H1 (cell line): Measurements from ENCODE around the gene NPHP4. TPM values are rescaled to one million over a fixed set of nuclear protein-coding genes. Genes with fewer than 3 reads are reported as not detected.

Experiments used
- CTCF ChIA-PET: fragments of 300-600 bp; sonication (Branson Sonifier 250); formaldehyde crosslinking; loops from one replicate; lab custom pipeline; 2021; ENCODE audit not compliant: partially characterized antibody; lab: Charles Lee
- POLR2A ChIA-PET: fragments of 300-600 bp; sonication (Branson Sonifier 250); formaldehyde crosslinking; loops from one replicate; lab custom pipeline; 2021; ENCODE audit warnings: inconsistent platforms; ENCODE audit not compliant: partially characterized antibody; lab: Charles Lee
- DNase-seq, 2 experiments: peaks; one replicate each; pipeline versions ENCODE4 v3.0.0 to v3.0.0-alpha.2; 2010 to 2022; ENCODE audit warnings: low spot score in 2 of 2, low read depth in 1 of 2, mixed read lengths in 1 of 2
- FAIRE-seq: peaks from 2 replicates; lab custom pipeline; 2011; peaks lifted over from hg19 to GRCh38; lab: Jason Lieb, UNC
- H2AFZ ChIP-seq: 2 replicates; pipeline ENCODE4 v1.8.1; 2012; ENCODE audit warnings: low read length, inconsistent platforms
- H2AK5ac ChIP-seq: 2 replicates; pipeline ENCODE4 v1.6.1; 2013; ENCODE audit warnings: low read depth, low read length
- H2BK120ac ChIP-seq: replicated peaks from 2 replicates; pipeline ENCODE3; 2013; ENCODE audit warnings: low read depth, low read length, inconsistent platforms
- H2BK12ac ChIP-seq: 2 replicates; pipeline ENCODE4 v1.6.1; 2013; ENCODE audit warnings: low read depth, low read length
- H2BK15ac ChIP-seq: 2 replicates; pipeline ENCODE4 v1.6.1; 2013; ENCODE audit warnings: low read length
- H2BK20ac ChIP-seq: 2 replicates; pipeline ENCODE4 v1.6.1; 2013; ENCODE audit warnings: low read length
- H2BK5ac ChIP-seq: 2 replicates; pipeline ENCODE4 v1.6.1; 2013; ENCODE audit warnings: low read depth, low read length
- H3K14ac ChIP-seq: 2 replicates; pipeline ENCODE4 v1.6.1; 2013; ENCODE audit warnings: inconsistent platforms; ENCODE audit not compliant: insufficient read length
- H3K18ac ChIP-seq: 2 replicates; pipeline ENCODE4 v1.6.1; 2013; ENCODE audit warnings: low read length; ENCODE audit errors: extremely low read depth
- H3K23ac ChIP-seq: 2 replicates; pipeline ENCODE4 v1.6.1; 2013; ENCODE audit warnings: inconsistent platforms; ENCODE audit not compliant: insufficient read length
- H3K23me2 ChIP-seq: 2 replicates; pipeline ENCODE4 v1.6.1; 2013; ENCODE audit warnings: low read depth, low read length
- H3K27ac ChIP-seq: 2 replicates; pipeline ENCODE4 v1.6.1; 2011; ENCODE audit warnings: low read depth, low read length, inconsistent platforms
- H3K27me3 ChIP-seq, 4 experiments: replicated peaks in 1 of 4; 1 replicate in 1 of 4; 2 replicates in 3 of 4; pipeline versions ENCODE4 v1.6.1 to v1.8.1; 2011 to 2013; ENCODE audit warnings: low read length in 3 of 4, mild to moderate bottlenecking in 3 of 4, inconsistent platforms in 2 of 4, mixed read lengths in 2 of 4, moderate library complexity in 1 of 4; ENCODE audit not compliant: control insufficient read depth in 3 of 4, insufficient read depth in 3 of 4; ENCODE audit errors: extremely low read depth in 1 of 4
- H3K36me3 ChIP-seq, 4 experiments: 2 replicates each; pipeline versions ENCODE4 v1.6.1 to v1.8.1; 2011 to 2013; ENCODE audit warnings: mild to moderate bottlenecking in 4 of 4, low read length in 3 of 4, moderate library complexity in 2 of 4, control low read depth in 1 of 4, inconsistent platforms in 1 of 4; ENCODE audit not compliant: insufficient read depth in 4 of 4, control insufficient read depth in 2 of 4
- H3K4ac ChIP-seq: replicated peaks from 2 replicates; pipeline ENCODE3; 2013; ENCODE audit warnings: low read length, low read depth, mixed read lengths, inconsistent platforms; ENCODE audit not compliant: insufficient read length
- H3K4me1 ChIP-seq, 4 experiments: replicated peaks in 1 of 4; 1 replicate in 1 of 4; 2 replicates in 3 of 4; pipeline versions ENCODE4 v1.6.1 to v1.8.1; 2011 to 2013; ENCODE audit warnings: low read length in 3 of 4, inconsistent platforms in 2 of 4, mixed read lengths in 1 of 4; ENCODE audit not compliant: insufficient read depth in 4 of 4, control insufficient read depth in 3 of 4
- H3K4me2 ChIP-seq, 2 experiments: 2 replicates each; pipeline versions ENCODE4 v1.6.1 to v1.8.1; 2011 to 2013; ENCODE audit warnings: low read depth in 2 of 2, low read length in 2 of 2, control low read depth in 1 of 2, inconsistent platforms in 1 of 2, mild to moderate bottlenecking in 1 of 2; ENCODE audit not compliant: insufficient read depth in 1 of 2
- H3K4me3 ChIP-seq, 4 experiments: fragments of 200-600, 300-600 bp in 1 of 4; sonication (generic), shearing (Covaris generic), sonication (Bioruptor Twin) in 1 of 4; 2 replicates each; pipeline versions ENCODE4 v1.5.1 to v1.8.1; 2011 to 2016; ENCODE audit warnings: low read length in 4 of 4, low read depth in 3 of 4, control low read depth in 2 of 4, inconsistent platforms in 2 of 4, mild to moderate bottlenecking in 2 of 4, mixed read lengths in 1 of 4, moderate library complexity in 1 of 4; ENCODE audit not compliant: insufficient read depth in 2 of 4; ENCODE audit errors: extremely low read depth in 1 of 4
- H3K56ac ChIP-seq: replicated peaks from 2 replicates; pipeline ENCODE3; 2013; ENCODE audit warnings: low read depth, mild to moderate bottlenecking, mixed read lengths, low read length, inconsistent platforms; ENCODE audit not compliant: insufficient read length
- H3K79me1 ChIP-seq: 2 replicates; pipeline ENCODE4 v1.6.1; 2013; ENCODE audit warnings: low read depth, low read length, control low read depth
- H3K79me2 ChIP-seq, 2 experiments: 2 replicates each; pipeline versions ENCODE4 v1.6.1 to v1.8.1; 2012 to 2013; ENCODE audit warnings: low read length in 2 of 2, mild to moderate bottlenecking in 2 of 2, inconsistent platforms in 1 of 2; ENCODE audit not compliant: insufficient read depth in 2 of 2, control insufficient read depth in 1 of 2
- H3K9ac ChIP-seq, 4 experiments: replicated peaks in 1 of 4; 1 replicate in 1 of 4; 2 replicates in 3 of 4; pipeline versions ENCODE4 v1.6.1 to v1.8.1; 2011 to 2013; ENCODE audit warnings: low read depth in 3 of 4, low read length in 3 of 4, control low read depth in 2 of 4, mild to moderate bottlenecking in 2 of 4, moderate library complexity in 2 of 4, inconsistent platforms in 1 of 4; ENCODE audit errors: extremely low read depth in 1 of 4
- H3K9me3 ChIP-seq, 2 experiments: 2 replicates each; pipeline versions ENCODE4 v1.6.1 to v1.8.1; 2012 to 2013; ENCODE audit warnings: mild to moderate bottlenecking in 2 of 2, moderate library complexity in 2 of 2, control low read depth in 1 of 2, inconsistent platforms in 1 of 2, low read depth in 1 of 2, low read length in 1 of 2, mixed read lengths in 1 of 2; ENCODE audit not compliant: insufficient read depth in 2 of 2
- H4K20me1 ChIP-seq, 2 experiments: replicated peaks in 1 of 2; 2 replicates each; pipeline versions ENCODE3 to v1.8.1; 2011 to 2013; ENCODE audit warnings: inconsistent platforms in 2 of 2, low read length in 2 of 2, mild to moderate bottlenecking in 1 of 2; ENCODE audit not compliant: insufficient read depth in 2 of 2, control insufficient read depth in 1 of 2
- H4K5ac ChIP-seq: 2 replicates; pipeline ENCODE4 v1.6.1; 2013; ENCODE audit warnings: low read length, low read depth, mixed read lengths, inconsistent platforms; ENCODE audit not compliant: insufficient read length
- H4K8ac ChIP-seq: 2 replicates; pipeline ENCODE4 v1.8.0; 2013; ENCODE audit warnings: mild to moderate bottlenecking, moderate library complexity, low read length, inconsistent platforms; ENCODE audit not compliant: insufficient read depth; ENCODE audit errors: extremely low read depth
- H4K91ac ChIP-seq: replicated peaks from 2 replicates; pipeline ENCODE3; 2013; ENCODE audit warnings: low read length, mixed read lengths, inconsistent platforms; ENCODE audit not compliant: insufficient read length
- CHD1 ChIP-seq: IDR thresholded peaks from 2 replicates; pipeline ENCODE4 v1.6.1; 2012; ENCODE audit warnings: low read depth, low read length, improper control_type of control experiment
- GTF2F1 ChIP-seq: IDR thresholded peaks from 2 replicates; pipeline ENCODE4 v1.6.1; 2012; ENCODE audit warnings: low read depth, low read length, improper control_type of control experiment, borderline replicate concordance
- HDAC2 ChIP-seq, 2 experiments: fragments of 300-600 bp in 1 of 2; sonication (generic) in 1 of 2; IDR thresholded peaks; 2 replicates each; pipeline ENCODE4 v1.6.1; 2011 to 2012; ENCODE audit warnings: low read depth in 2 of 2, low read length in 2 of 2, mild to moderate bottlenecking in 2 of 2, moderate library complexity in 2 of 2, borderline replicate concordance in 1 of 2, inconsistent platforms in 1 of 2
- HDAC6 ChIP-seq: IDR thresholded peaks from one replicate; pipeline ENCODE4 v1.7.1; 2012; ENCODE audit warnings: low read depth, mild to moderate bottlenecking, inconsistent platforms, low read length, moderate library complexity
- JUND ChIP-seq: IDR thresholded peaks from 2 replicates; pipeline ENCODE4 v1.6.1; 2011; ENCODE audit warnings: mild to moderate bottlenecking, improper control_type of control experiment, low read length
- NRF1 ChIP-seq: IDR thresholded peaks from 2 replicates; pipeline ENCODE4 v1.6.1; 2011; ENCODE audit warnings: mild to moderate bottlenecking, low read depth, low read length, improper control_type of control experiment
- POLR2AphosphoS5 ChIP-seq: IDR thresholded peaks from 2 replicates; pipeline ENCODE4 v1.6.1; 2011; ENCODE audit warnings: low read depth, low read length
- SIRT6 ChIP-seq: IDR thresholded peaks from one replicate; pipeline ENCODE4 v1.7.1; 2012; ENCODE audit warnings: low read length, inconsistent platforms
- TCF12 ChIP-seq: IDR thresholded peaks from 2 replicates; pipeline ENCODE4 v1.6.1; 2011; ENCODE audit warnings: low read depth, mild to moderate bottlenecking, low read length
- WGBS, 2 experiments: shearing (Covaris generic) in 1 of 2; methylation state at CpG; one replicate each; pipeline versions ENCODE4 v1.1.6 to v1.1.7; 2013 to 2015; ENCODE audit warnings: low lambda C conversion rate in 2 of 2, mixed read lengths in 2 of 2, inconsistent platforms in 1 of 2, low coverage in 1 of 2, missing lambda C conversion rate in 1 of 2; ENCODE audit not compliant: insufficient replicate concordance in 2 of 2, insufficient coverage in 1 of 2, insufficient read length in 1 of 2; ENCODE audit errors: extremely low coverage in 1 of 2, missing lambda C conversion rate in 1 of 2; 5-methylcytosine and 5-hydroxymethylcytosine counted together
- polyA plus RNA-seq, 7 experiments: library from polyadenylated mRNA; depleted of rRNA in 3 of 7; stranded (reverse) in 5 of 7; unstranded in 2 of 7; fragments of >200 nt in 5 of 7; fragments of 200-250 nt in 2 of 7; gene quantifications; 1 replicate in 5 of 7; 2 replicates in 1 of 7; 4 replicates in 1 of 7; pipeline versions ENCODE4 v1.2.1 to v1.2.3, GENCODE V29; 2011 to 2013; ENCODE audit warnings: missing spikeins in 2 of 7, mixed read lengths in 2 of 7
- total RNA-seq: library from RNA; stranded (reverse); fragmentation: NEBNext Ultra II Directional; extraction: Animal tissue kit (Norgen Biotek cat#: 25700); gene quantifications from 2 replicates; pipeline ENCODE4 v1.2.1, GENCODE V29; 2021

Gene NPHP4
- total and polyA plus RNA-seq, 2 of the 8 experiments (the other 6 are each of a cell fraction or from before 2014, with no cell fraction given), result 5.8 to 14.0 TPM

GRCh38 chr1:5886541-5887348 lies 105.5 kb downstream of the NPHP4 start:
- Histone ChIP-seq H4K8ac (no peak overlapping the region), H3K79me2 (no peaks in the 10 kb centered on the region), H3K9me3 (no peaks in the 10 kb centered on the region), H3K23ac (no peak overlapping the region), H3K14ac (no peak overlapping the region), H2AFZ (no peak overlapping the region), H2BK20ac (no peak overlapping the region), H3K4ac (no peak overlapping the region), H3K4me3 (no peak overlapping the region), H4K91ac (no peak overlapping the region), H3K23me2 (no peaks in the 10 kb centered on the region; the same call in 1 of the 2 replicates), H3K56ac (no peak overlapping the region), H3K4me2 (no peak overlapping the region), H3K27me3 (no peaks in the 10 kb centered on the region), H2AK5ac (no peak overlapping the region), H3K79me1 (no peaks in the 10 kb centered on the region), H3K9ac (no peak overlapping the region), H3K18ac (no peak overlapping the region), H4K5ac (no peak overlapping the region), H2BK120ac (no peak overlapping the region), H2BK15ac (no peak overlapping the region), H3K27ac (no peak overlapping the region; the same call in 1 of the 2 replicates), H2BK5ac (no peak overlapping the region), H3K4me1 (no peaks in the 10 kb centered on the region), H3K36me3 (no peaks in the 10 kb centered on the region; a peak in 2 of 8 replicates), H2BK12ac (no peak overlapping the region), H4K20me1 (no peaks in the 10 kb centered on the region)
- DNase-seq (no peak), FAIRE-seq (no peak)
- WGBS, 2 experiments, result 88% methylated on average over 25 of the region's 25 CpGs; no CpG with 5 or more reads in 1 of the 2 experiments
- POLR2A ChIA-PET, result no interaction called here
- CTCF ChIA-PET, result interaction anchor here (1.1 to 2.0 kb wide), 2 partner anchors 13 to 31 kb away, joined by 3 to 6 read pairs; no protein-coding TSS in a partner anchor
- TF ChIP-seq SIRT6 (no peak), POLR2AphosphoS5 (no peak), NRF1 (no peak), GTF2F1 (no peak), TCF12 (no peak), HDAC2 (IDR thresholded peaks at IDR 0.05; ENCODE audit: borderline replicate concordance in 1 of 2, low read depth in 2 of 2, low read length in 2 of 2) (no peak), CHD1 (no peak), HDAC6 (no peak), JUND (no peak)
